ENCODE results near the gene SH3BGR.
A peak's percentile ranks its signal among the peaks of the same experiment; 100 is the strongest.

- TF ChIP-seq CTCF (IDR thresholded peaks at IDR 0.05) (no peak), POLR2A (IDR thresholded peaks at IDR 0.05) (no peak), POLR2AphosphoS5 (IDR thresholded peaks at IDR 0.05) (peak in 1 of 2 donors; percentile 62), EP300 (IDR thresholded peaks at IDR 0.05) (peak in 1 of 4 donors; percentile 64)
Measured at GRCh38 chr21:39525129-39525528, 73.4 kb downstream of the SH3BGR start.

Measured in upper lobe of left lung (tissue), 4 donors.